Putamen (tissue), 1 donor: ENCODE measurements around the gene PSMF1.
A peak's percentile ranks its signal among the peaks of the same experiment; 100 is the strongest.

Experiments
- DNase-seq: peaks from one replicate; pipeline ENCODE4 v3.0.0-alpha.2; 2016; ENCODE audit warnings: low spot score

The PSMF1 gene

GRCh38 chr20:1190847-1191246 lies 72.4 kb downstream of the PSMF1 start:
- no peak for DNase-seq

GRCh38 chr20:1191299-1191698 lies 72.9 kb downstream of the PSMF1 start:
- no peak for DNase-seq

GRCh38 chr20:1195226-1195625 lies 76.8 kb downstream of the PSMF1 start:
- no peak for DNase-seq

- DNase-seq = no peak
Observed at GRCh38 chr20:1196634-1197033, 78.2 kb downstream of the PSMF1 start.

- DNase-seq = no peak
Observed at GRCh38 chr20:1197801-1198200, 79.4 kb downstream of the PSMF1 start.

GRCh38 chr20:1198751-1199150 lies 80.3 kb downstream of the PSMF1 start:
- DNase-seq = no peak

GRCh38 chr20:1199212-1199873 lies 80.9 kb downstream of the PSMF1 start:
- no peak for DNase-seq

- DNase-seq = no peak
Observed at GRCh38 chr20:1199964-1200363, 81.6 kb downstream of the PSMF1 start.

GRCh38 chr20:1202762-1203504 lies 84.5 kb downstream of the PSMF1 start, which contains the start of gene C20orf202:
TSS of gene C20orf202 (plus strand) at chr20:1203454. CDS start at chr20:1203586, 132 bp downstream.
- no peak for DNase-seq

- no peak for DNase-seq
Observed at GRCh38 chr20:1203630-1204029, 85.2 kb downstream of the PSMF1 start.

- DNase-seq = no peak
Observed at GRCh38 chr20:1204113-1204512, 85.7 kb downstream of the PSMF1 start.

GRCh38 chr20:1204576-1204975 lies 86.2 kb downstream of the PSMF1 start:
- no peak for DNase-seq

- DNase-seq = no peak
Observed at GRCh38 chr20:1205802-1206201, 87.4 kb downstream of the PSMF1 start.

GRCh38 chr20:1206366-1207148 lies 88.2 kb downstream of the PSMF1 start:
- no peak for DNase-seq

- no peak for DNase-seq
Observed at GRCh38 chr20:1207293-1207878, 89.0 kb downstream of the PSMF1 start.

- DNase-seq = no peak
Observed at GRCh38 chr20:1209447-1210387, 91.3 kb downstream of the PSMF1 start.

- no peak for DNase-seq
Observed at GRCh38 chr20:1210501-1210900, 92.1 kb downstream of the PSMF1 start.

- no peak for DNase-seq
Observed at GRCh38 chr20:1212023-1212422, 93.6 kb downstream of the PSMF1 start.

GRCh38 chr20:1212607-1213396 lies 94.4 kb downstream of the PSMF1 start:
- DNase-seq = peak; percentile 43

- DNase-seq = no peak
Observed at GRCh38 chr20:1214838-1215261, 96.4 kb downstream of the PSMF1 start.
